ENCODE results near the gene ACTN4.

DNA sequence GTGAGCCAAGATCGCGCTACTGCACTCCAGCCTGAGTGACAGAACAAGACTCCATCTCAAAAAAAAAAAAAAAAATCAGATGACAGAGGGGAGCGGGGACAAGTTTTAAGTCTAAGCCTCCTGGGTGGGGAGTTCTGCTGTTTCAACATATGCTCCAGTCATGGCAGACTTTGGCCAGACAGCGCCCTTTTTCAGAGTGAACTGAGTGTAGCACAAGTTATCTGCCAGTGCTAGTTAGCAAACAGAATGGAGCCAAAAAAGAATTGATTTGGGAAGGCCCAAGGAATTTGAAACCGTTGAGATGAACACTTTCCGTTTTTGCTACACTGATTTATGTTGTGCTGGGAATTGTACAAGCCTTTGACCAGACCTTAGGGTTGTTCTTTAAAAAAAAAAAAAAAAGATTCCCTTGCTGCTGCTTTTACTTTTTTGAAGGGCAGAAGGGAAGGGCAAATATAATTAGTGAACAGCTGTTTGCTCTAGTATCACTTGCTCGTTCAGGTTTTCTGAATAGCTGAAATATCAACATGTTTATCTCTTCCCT, 5.7 kb downstream of the ACTN4 start:
- TF ChIP-seq, protein P1, sequence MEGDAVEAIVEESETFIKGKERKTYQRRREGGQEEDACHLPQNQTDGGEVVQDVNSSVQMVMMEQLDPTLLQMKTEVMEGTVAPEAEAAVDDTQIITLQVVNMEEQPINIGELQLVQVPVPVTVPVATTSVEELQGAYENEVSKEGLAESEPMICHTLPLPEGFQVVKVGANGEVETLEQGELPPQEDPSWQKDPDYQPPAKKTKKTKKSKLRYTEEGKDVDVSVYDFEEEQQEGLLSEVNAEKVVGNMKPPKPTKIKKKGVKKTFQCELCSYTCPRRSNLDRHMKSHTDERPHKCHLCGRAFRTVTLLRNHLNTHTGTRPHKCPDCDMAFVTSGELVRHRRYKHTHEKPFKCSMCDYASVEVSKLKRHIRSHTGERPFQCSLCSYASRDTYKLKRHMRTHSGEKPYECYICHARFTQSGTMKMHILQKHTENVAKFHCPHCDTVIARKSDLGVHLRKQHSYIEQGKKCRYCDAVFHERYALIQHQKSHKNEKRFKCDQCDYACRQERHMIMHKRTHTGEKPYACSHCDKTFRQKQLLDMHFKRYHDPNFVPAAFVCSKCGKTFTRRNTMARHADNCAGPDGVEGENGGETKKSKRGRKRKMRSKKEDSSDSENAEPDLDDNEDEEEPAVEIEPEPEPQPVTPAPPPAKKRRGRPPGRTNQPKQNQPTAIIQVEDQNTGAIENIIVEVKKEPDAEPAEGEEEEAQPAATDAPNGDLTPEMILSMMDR (IDR thresholded peaks at IDR 0.05) = no peak
- no peak for TF ChIP-seq POLR2A (IDR thresholded peaks at IDR 0.05)
